ENCODE measurements around the gene MAN1B1.
"Not testable (repeated sequence)": the region's sequence is repeated elsewhere in the genome, so short reads cannot be mapped to it uniquely, and the experiment has no call there.

The MAN1B1 gene

GRCh38 chr9:137130176-137130755 lies 43.5 kb downstream of the MAN1B1 start:
- TF ChIP-seq, protein P1, sequence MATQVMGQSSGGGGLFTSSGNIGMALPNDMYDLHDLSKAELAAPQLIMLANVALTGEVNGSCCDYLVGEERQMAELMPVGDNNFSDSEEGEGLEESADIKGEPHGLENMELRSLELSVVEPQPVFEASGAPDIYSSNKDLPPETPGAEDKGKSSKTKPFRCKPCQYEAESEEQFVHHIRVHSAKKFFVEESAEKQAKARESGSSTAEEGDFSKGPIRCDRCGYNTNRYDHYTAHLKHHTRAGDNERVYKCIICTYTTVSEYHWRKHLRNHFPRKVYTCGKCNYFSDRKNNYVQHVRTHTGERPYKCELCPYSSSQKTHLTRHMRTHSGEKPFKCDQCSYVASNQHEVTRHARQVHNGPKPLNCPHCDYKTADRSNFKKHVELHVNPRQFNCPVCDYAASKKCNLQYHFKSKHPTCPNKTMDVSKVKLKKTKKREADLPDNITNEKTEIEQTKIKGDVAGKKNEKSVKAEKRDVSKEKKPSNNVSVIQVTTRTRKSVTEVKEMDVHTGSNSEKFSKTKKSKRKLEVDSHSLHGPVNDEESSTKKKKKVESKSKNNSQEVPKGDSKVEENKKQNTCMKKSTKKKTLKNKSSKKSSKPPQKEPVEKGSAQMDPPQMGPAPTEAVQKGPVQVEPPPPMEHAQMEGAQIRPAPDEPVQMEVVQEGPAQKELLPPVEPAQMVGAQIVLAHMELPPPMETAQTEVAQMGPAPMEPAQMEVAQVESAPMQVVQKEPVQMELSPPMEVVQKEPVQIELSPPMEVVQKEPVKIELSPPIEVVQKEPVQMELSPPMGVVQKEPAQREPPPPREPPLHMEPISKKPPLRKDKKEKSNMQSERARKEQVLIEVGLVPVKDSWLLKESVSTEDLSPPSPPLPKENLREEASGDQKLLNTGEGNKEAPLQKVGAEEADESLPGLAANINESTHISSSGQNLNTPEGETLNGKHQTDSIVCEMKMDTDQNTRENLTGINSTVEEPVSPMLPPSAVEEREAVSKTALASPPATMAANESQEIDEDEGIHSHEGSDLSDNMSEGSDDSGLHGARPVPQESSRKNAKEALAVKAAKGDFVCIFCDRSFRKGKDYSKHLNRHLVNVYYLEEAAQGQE (IDR thresholded peaks at IDR 0.05; ENCODE audit: insufficient replicate concordance, low read depth), result no peak
- TF ChIP-seq CTCF (IDR thresholded peaks at IDR 0.05; ENCODE audit: insufficient read depth, low read length), result no peak
- DNase-seq (ENCODE audit: low read depth in 1 of 2, low spot score in 1 of 2), result no peak
- peak overlapping the region; percentile 87 for H3K4me3 ChIP-seq (replicated peaks; ENCODE audit: insufficient read depth, low read length)
- H3K27ac ChIP-seq (replicated peaks), result no peak overlapping the region
- H3K27me3 ChIP-seq (ENCODE audit: insufficient read depth, poor library complexity, severe bottlenecking), result no peaks in the 10 kb centered on the region

DNA sequence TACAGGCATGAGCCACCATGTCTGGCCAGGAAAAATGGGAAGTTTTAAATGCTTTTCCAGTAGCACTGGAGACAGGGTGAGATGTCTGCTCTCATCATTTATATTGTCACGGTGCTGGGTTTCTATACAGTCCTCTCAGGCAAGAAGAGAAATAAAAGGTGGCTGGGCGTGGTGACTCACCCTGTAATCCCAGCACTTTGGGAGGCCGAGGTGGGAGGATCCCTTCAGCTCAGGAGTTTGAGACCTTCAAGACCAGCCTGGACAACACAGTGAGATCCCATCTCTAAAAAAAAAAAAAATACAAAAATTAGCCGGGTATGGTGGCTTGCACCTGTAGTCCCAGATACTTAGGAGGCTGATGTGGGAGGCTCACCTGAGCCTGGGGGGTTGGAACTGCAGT lies 47.4 kb downstream of the MAN1B1 start:
- Histone ChIP-seq H3K27ac (replicated peaks) (no peak overlapping the region), H3K4me3 (replicated peaks; ENCODE audit: insufficient read depth, low read length) (no peak overlapping the region), H3K27me3 (ENCODE audit: insufficient read depth, poor library complexity, severe bottlenecking) (peaks cover 33% of the 10 kb centered on the region)
- no peak for DNase-seq (ENCODE audit: low read depth in 1 of 2, low spot score in 1 of 2)
- TF ChIP-seq, protein P1 (IDR thresholded peaks at IDR 0.05; ENCODE audit: insufficient replicate concordance, low read depth), result no peak
- TF ChIP-seq GABPA (IDR thresholded peaks at IDR 0.05; ENCODE audit: low read depth) (no peak), CTCF (IDR thresholded peaks at IDR 0.05; ENCODE audit: insufficient read depth, low read length) (no peak), SPI1 (IDR thresholded peaks at IDR 0.05; ENCODE audit: borderline replicate concordance, low read depth) (no peak), POLR2AphosphoS5 (IDR thresholded peaks at IDR 0.05; ENCODE audit: low read depth) (no peak)

DNA sequence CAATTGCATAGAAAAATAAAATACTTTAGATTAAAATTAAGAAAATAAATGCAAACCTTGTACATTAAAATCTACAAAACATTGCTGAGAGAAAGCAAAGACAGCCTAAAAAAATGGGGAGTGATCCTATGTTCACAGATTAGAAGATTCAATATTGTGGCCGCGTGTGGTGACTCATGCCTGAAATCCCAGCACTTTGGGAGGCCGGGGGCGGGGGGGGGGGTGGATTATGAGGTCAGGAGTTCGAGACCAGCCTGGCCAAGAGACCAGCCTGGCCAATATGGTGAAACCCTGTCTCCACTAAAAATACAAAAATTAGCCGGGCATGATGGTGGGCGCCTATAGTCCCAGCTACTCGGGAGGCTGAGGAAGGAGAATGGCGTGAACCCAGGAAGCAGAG lies 48.4 kb downstream of the MAN1B1 start:
- H3K4me3 ChIP-seq (replicated peaks; ENCODE audit: insufficient read depth, low read length); DNase-seq (ENCODE audit: low read depth in 1 of 2, low spot score in 1 of 2); H3K27ac ChIP-seq (replicated peaks): not testable (repeated sequence)
- peaks cover 40% of the 10 kb centered on the region for H3K27me3 ChIP-seq (ENCODE audit: insufficient read depth, poor library complexity, severe bottlenecking)

- no peak overlapping the region for H3K27ac ChIP-seq (replicated peaks)
- H3K4me3 ChIP-seq (replicated peaks; ENCODE audit: insufficient read depth, low read length), result no peak overlapping the region
- no peak for DNase-seq (ENCODE audit: low read depth in 1 of 2, low spot score in 1 of 2)
- H3K27me3 ChIP-seq (ENCODE audit: insufficient read depth, poor library complexity, severe bottlenecking), result peaks cover 45% of the 10 kb centered on the region
- TF ChIP-seq GABPA (IDR thresholded peaks at IDR 0.05; ENCODE audit: low read depth), result no peak
Observed at GRCh38 chr9:137136261-137136880, 49.6 kb downstream of the MAN1B1 start.
